OCI-LY3 (cell line): ENCODE data around the gene TOR4A.

ENCODE experiments used
- EZH2phosphoT487 ChIP-seq: fragments of 200-600 bp; shearing (Covaris generic); IDR thresholded peaks from 2 replicates; pipeline ENCODE4 v1.6.1; 2018; ENCODE audit warnings: antibody characterized with exemption, mixed run types, low read depth
- TF ChIP-seq, protein P1 (sequence below): fragments of 200-600, 300-600 bp; sonication (generic); IDR thresholded peaks from 2 replicates; pipeline ENCODE4 v1.5.1; 2014; ENCODE audit warnings: antibody characterized with exemption, low read length, low read depth

DNA sequence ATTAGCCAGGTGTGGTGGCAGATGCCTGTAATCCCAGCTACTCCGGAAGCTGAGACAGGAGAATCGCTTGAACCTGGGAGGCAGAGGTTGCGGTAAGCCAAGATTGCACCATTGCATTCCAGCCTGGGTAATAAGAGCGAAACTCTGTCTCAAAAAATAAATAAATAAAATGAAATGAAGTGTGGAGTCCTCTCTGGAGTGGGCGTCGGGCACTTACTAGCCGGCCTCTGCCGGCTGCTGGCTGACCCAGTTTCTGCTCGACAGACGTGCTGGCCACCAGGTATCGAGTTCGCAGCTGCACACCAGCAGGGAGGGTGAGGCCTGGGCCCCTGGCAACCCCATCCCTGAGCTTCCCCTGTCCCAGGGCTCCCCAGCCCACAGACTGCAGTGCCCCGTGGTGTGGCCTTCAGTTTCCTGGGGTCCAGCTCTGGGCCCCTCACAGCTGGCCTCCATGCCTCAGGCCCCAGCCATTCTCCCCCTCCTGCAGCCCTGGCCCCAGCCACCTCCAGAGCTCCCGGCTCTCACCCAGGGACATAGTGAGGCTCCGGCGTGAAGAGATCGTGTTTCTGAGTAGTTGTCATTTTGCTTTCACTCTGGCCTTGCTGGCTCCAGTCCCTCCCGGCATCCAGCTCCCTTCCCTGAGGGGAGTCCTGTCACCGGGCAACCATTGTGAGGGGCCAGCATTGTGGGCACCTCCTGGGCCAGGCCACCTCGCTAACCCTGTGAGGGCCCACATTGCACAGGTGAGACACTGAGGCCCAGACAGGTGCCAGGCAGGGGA, 30.2 kb upstream of the TOR4A start:
- TF ChIP-seq, protein P1, sequence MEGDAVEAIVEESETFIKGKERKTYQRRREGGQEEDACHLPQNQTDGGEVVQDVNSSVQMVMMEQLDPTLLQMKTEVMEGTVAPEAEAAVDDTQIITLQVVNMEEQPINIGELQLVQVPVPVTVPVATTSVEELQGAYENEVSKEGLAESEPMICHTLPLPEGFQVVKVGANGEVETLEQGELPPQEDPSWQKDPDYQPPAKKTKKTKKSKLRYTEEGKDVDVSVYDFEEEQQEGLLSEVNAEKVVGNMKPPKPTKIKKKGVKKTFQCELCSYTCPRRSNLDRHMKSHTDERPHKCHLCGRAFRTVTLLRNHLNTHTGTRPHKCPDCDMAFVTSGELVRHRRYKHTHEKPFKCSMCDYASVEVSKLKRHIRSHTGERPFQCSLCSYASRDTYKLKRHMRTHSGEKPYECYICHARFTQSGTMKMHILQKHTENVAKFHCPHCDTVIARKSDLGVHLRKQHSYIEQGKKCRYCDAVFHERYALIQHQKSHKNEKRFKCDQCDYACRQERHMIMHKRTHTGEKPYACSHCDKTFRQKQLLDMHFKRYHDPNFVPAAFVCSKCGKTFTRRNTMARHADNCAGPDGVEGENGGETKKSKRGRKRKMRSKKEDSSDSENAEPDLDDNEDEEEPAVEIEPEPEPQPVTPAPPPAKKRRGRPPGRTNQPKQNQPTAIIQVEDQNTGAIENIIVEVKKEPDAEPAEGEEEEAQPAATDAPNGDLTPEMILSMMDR, result no peak
- TF ChIP-seq EZH2phosphoT487, result no peak
